ENCODE data around the gene ITGBL1.

The ITGBL1 gene, protein sequence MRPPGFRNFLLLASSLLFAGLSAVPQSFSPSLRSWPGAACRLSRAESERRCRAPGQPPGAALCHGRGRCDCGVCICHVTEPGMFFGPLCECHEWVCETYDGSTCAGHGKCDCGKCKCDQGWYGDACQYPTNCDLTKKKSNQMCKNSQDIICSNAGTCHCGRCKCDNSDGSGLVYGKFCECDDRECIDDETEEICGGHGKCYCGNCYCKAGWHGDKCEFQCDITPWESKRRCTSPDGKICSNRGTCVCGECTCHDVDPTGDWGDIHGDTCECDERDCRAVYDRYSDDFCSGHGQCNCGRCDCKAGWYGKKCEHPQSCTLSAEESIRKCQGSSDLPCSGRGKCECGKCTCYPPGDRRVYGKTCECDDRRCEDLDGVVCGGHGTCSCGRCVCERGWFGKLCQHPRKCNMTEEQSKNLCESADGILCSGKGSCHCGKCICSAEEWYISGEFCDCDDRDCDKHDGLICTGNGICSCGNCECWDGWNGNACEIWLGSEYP

GRCh38 chr13:101452519-101453485, at the start of gene ITGBL1:
TSS of gene ITGBL1 (plus strand) at chr13:101452675. CDS start at chr13:101452834, 159 bp downstream.
- DNase-seq (ENCODE audit: low read depth), result no peak

- no peak for DNase-seq (ENCODE audit: low read depth)
These were observed 45.7 kb upstream of the ITGBL1 start for GRCh38 chr13:101406791-101407190.

DNA sequence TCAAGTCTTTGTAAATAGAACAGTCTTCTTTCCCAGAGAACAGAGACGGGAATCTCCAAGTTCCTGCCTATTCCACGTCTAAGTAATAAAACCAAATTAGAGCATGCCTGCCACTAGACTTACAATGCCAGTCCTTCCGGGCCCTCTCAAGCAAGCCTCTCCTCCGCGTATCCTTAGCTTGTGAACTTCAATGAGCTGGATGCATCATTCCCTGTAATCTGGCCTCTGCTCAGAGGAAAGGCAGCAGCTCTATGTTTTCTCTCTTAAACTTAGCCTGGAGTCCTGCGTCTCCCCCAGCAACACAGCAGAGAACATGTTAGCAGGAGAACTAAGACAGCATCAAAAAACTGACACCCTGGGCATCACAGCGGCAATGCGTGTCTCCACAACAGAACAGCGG, 44.3 kb upstream of the ITGBL1 start:
- DNase-seq (ENCODE audit: low read depth), result no peak

DNA sequence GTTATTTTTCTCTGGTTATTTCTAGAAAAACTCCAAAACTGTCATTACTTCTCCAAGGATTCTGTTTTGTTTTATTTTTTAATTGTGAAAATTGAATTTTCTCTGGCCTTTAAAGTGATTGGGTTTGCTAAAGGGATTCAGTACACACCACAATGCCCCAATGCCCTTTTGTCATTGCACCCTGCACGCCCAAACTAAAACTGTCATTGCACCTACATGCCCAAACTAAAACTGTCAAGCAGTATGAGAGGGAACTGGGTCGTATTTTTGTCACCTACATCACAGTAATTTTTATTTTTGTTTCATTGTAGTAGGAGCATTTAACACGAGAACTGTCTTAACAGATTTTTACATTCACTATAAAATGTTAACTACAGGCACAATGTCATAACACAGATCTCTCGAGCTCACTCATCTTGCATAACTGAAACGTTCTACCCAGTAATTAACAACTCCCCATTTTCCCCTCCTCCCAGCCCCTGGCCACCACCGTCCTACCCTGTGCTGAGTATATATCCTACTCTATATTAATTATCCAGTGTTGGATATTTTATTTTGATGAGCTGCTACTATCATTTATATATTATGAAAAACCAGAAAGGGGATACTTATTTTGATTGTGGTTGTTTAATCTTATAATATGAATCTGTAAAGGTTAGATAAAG, 43.4 kb upstream of the ITGBL1 start:
- DNase-seq (ENCODE audit: low read depth), result no peak

GRCh38 chr13:101412076-101412475, 40.4 kb upstream of the ITGBL1 start:
- no peak for DNase-seq (ENCODE audit: low read depth)

DNA sequence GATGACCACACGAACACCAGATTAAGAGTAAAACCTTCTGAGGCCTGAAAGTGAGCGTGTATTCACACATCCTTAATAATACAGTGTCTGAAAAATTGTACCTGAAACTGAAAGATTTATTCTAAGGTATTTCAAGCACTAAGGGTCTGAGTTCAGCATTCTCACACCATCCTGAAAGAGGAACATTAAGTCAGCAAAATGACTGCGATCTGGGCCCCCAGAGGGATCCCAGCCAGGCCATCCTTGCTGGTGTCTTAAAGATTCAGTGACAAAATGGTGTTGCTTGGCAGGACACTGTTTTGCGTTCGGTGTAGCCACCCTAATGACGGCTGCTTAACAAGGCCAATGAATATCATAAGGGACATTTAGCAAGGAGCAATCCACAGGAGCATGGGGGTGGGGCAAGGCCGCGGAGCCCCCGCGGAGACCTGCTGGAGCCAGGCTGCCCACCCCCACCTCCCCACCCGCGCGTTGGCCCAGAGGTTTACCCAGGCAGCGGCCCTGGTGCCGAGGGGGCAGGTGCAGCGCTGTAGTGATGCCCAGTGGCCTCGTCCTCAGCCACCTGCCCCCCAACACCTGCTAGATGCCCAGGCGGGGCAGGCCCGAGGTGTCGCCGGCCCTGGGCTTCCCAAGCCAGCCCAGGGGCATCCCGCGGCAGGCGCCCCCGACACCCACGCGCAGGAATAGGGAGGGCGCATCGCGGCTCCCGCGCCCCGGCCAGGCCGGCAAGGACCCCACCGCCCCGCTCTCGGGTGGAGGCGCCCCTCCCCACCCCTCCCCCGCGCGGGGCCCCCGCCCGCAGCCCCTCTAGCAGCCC, 36.9 kb upstream of the ITGBL1 start:
- no peak for DNase-seq (ENCODE audit: low read depth)

DNA sequence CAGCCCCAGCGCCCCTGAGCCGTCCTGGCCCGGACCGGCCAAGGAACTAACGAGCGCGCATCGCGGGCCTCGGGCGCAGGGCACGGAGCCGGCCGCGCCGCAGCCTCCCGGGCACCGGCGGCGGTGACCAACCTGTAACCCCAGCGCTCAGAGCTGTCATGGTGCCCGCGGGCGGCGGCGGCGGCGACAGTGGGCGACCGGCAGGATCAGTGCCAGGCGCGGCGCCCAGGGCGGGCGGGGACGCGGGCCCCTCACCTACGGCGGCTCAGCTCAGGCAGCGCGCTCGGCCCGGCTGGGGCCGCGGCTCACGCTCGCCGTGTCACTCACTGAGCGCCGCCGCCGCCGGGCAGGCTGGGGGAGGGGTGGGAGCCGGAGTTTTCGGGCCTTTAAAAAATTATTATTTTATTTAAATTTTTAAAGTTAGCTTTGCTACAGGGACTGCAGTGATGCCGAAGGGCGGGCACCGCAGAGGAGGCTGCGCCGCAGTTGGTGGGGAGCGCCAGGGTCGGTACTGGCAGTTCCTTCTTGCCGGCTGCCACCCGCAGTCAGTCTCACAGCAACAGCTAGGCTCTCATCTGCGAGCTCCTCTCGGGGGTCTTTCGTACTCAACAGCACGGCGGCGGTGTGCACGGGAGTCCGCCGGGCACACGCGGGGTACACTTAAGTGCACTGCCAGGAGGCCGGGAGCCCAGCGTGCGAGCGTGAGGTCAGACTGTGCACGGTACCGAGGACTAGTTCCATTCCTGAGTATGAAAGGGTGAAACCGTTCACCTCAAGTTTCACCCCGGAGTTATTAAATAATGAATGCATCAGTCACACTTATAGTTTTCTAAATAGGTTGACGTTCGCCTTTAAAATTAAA, 36.1 kb upstream of the ITGBL1 start, which contains the start of gene NALCN:
Gene NALCN, minus strand, starts transcription at position 328 of the 862 bp plus-strand sequence. CDS start 17,382 bp downstream, outside the sequence.
- no peak for DNase-seq (ENCODE audit: low read depth)

DNA sequence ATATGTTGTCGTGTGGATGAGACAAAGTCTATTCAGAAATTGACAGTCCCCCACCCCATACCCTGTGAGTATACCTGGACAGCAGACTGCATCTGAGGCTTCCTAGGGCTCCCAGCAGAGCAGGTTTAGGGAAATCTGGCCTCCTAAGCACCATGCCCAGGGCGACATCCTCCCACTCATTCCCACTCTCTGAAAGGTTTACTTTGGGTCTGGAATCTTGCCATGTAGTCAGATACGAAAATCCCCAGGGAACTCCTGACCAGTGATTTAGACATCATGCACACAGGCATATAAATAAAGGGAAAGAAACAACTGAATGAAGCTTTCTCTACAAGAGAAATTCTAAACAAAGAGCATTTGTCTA, 35.5 kb upstream of the ITGBL1 start:
- DNase-seq (ENCODE audit: low read depth), result no peak

DNA sequence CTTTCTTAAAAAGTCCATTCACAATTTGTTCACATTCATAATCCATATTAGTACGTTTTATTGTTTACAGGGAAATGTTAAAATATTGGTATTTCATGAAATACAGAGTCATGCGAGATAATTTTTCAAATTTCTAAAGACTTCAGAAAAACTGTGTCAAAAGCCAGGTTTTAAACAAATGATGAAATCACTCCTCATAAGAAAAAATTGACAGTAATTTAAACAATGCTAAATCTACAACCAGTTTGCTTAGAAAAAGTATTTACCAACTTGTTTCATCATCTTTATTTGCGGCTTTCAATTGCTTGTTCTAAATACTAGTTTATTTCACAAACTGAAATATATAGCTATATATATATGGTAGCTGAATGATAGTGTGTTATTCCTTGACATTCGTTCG, 35.0 kb upstream of the ITGBL1 start:
- DNase-seq (ENCODE audit: low read depth), result no peak

DNA sequence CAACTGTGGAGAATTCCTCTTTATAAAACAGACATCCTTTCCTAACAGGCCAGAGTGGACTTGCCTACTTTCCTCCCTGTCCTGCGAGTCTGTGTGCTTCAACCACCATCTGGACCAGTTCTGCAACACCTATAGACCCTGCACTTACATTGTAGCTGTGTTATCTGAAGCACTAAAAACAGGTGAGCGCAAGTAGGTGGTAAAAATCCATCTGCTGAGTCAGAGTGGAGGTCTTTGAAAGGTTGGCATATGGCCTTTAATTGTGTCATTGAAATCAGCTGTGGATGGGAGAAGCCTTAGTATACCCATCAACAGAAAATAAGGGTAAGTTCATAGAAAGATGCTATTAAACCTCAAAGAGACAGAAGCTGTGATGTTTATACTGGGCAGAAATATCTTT, 28.6 kb upstream of the ITGBL1 start:
- DNase-seq (ENCODE audit: low read depth), result no peak

- no peak for DNase-seq (ENCODE audit: low read depth)
These were observed 27.9 kb upstream of the ITGBL1 start for GRCh38 chr13:101424381-101425155.

DNA sequence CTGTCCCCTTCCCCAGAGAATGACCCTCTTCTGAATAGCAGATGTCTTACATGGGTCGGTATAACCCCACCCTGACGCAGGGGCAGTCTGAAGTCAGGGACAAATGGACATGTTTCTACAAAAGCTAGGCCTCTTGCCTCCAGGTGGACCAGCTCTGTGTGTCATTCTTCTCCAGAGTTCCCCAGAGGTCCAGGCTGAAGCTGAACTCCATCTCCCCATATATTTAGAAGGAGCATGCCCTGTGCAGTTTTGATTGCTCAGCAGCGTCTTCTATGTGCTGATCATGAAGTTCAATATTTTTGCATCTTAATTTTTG, 27.4 kb upstream of the ITGBL1 start:
- DNase-seq (ENCODE audit: low read depth), result no peak

DNA sequence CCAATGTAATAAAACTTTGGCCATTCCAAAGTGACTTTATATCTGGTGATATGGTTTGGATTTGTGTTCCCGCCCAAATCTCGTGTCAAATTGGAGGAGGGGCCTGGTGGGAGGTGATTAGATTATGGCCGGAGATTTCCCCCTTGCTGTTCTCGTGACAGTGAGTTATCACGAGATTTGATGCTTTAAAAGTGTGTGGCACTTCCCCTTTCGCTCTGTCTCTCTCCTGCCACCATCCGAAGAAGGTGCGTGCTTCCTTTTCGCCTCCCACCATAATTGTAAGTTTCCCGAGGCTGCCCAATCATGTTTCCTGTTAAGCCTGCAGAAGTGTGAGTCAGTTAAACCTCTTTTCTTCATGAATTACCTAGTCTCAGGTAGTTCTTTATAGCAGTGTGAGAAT, 26.9 kb upstream of the ITGBL1 start:
- no peak for DNase-seq (ENCODE audit: low read depth)

DNA sequence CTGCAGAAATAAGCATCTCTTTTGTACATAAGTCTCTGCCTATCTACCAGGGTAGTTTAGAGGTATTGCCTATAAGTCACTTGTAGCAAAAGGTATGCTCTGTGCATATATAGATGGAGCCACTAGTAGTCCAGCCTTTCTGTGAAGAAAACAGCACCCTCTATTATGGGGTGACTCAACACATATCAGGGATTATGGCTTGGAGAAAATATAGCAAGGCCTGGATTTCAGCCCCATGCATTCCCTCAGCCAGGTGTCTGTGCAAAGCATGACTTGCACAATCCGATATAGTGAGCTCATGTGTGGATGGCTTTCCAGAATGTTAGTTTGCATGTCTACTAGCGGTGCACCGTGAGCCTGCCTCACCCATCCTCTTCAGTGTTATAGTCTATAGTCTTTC, 22.7 kb upstream of the ITGBL1 start:
- no peak for DNase-seq (ENCODE audit: low read depth)

- no peak for DNase-seq (ENCODE audit: low read depth)
These were observed 18.6 kb upstream of the ITGBL1 start for GRCh38 chr13:101433895-101434294.

GRCh38 chr13:101434486-101434885, 18.0 kb upstream of the ITGBL1 start:
- no peak for DNase-seq (ENCODE audit: low read depth)

GRCh38 chr13:101447852-101448251, 4.6 kb upstream of the ITGBL1 start:
- no peak for DNase-seq (ENCODE audit: low read depth)

GRCh38 chr13:101449790-101450748, 2.4 kb upstream of the ITGBL1 start:
- no peak for DNase-seq (ENCODE audit: low read depth)

GRCh38 chr13:101450749-101451130, 1.7 kb upstream of the ITGBL1 start:
- DNase-seq (ENCODE audit: low read depth), result no peak

All from stimulated activated CD8-positive, alpha-beta memory T cell treated with anti-CD3 and anti-CD28 coated beads, Interleukin-12 subunit alpha, Interleukin-12 subunit beta, amount 100 ng/mL, for 1 hour (primary cell).